Measurements from ENCODE around the gene SPHK2. TPM values are rescaled to one million over a fixed set of nuclear protein-coding genes. Genes with fewer than 3 reads are reported as not detected.

The SPHK2 gene
- total and polyA plus RNA-seq, 2 of the 8 experiments (the other 6 are each of a cell fraction or from before 2014, with no cell fraction given) = 43.9 to 60.9 TPM

GRCh38 chr19:48611872-48612271 lies 7.4 kb upstream of the SPHK2 start (continued):
- TF ChIP-seq CBX5 (IDR thresholded peaks at IDR 0.05; ENCODE audit: low read depth, low read length) = no peak
- TF ChIP-seq JUN (IDR thresholded peaks at IDR 0.05; ENCODE audit: low read depth, low read length) = no peak
- no peak for TF ChIP-seq TEAD4 (IDR thresholded peaks at IDR 0.05; ENCODE audit: low read depth, low read length)
- TF ChIP-seq E2F6 (IDR thresholded peaks at IDR 0.05) = no peak
- TF ChIP-seq NRF1 (IDR thresholded peaks at IDR 0.05; ENCODE audit: low read depth, low read length) = no peak

Data from H1 (cell line).